ENCODE data around the gene CCSAP. TPM values are rescaled to one million over a fixed set of nuclear protein-coding genes. Genes with fewer than 3 reads are reported as not detected.

Gene CCSAP
- total and polyA plus RNA-seq, 2 experiments from 2014 or later, result 2.7 to 12.0 TPM

DNA sequence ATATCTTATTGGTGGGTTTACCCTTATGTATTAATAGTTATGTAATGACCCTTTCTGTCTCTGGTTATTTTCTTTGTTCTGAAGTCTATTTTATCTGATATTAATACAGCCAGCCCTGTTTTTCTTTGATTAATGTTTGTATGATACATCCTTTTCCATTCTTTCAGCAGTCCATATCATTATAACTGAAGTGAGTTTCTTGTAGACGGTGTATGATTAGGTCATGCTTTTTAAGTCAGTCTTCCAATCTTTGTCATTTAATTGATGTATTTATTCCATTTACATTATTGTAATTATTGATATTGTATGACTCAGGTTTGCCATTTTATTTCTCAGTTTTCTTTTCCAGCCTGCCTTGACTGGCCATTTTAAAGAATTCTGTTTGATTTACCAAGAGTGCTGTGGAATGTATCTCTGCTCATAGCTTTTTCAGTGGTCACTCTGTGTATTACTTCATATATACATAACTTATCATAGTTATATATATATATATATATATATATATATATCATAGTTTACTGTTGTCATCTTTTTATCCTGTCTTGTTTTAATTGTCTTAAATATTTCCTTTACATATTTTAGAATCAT is 61.4 kb downstream of the CCSAP start:
- no peaks in the 10 kb centered on the region for H3K36me3 ChIP-seq (replicated peaks; ENCODE audit: insufficient read depth, low read depth)
- H2AFZ ChIP-seq, result no peak overlapping the region
- WGBS (ENCODE audit: low lambda C conversion rate, missing lambda C conversion rate), result 95% methylated on average over 1 of the region's 1 CpG
- DNase-seq (ENCODE audit: low spot score), result no peak
- no peak overlapping the region for H3K4me2 ChIP-seq
- peaks cover 100% of the 10 kb centered on the region for H3K79me2 ChIP-seq
- no peaks in the 10 kb centered on the region for H3K27me3 ChIP-seq
- H3K4me1 ChIP-seq (ENCODE audit: insufficient read depth), result no peaks in the 10 kb centered on the region
- peaks cover 47% of the 10 kb centered on the region for H4K20me1 ChIP-seq (ENCODE audit: insufficient read depth, poor library complexity, severe bottlenecking)
- no peaks in the 10 kb centered on the region for H3K9me3 ChIP-seq (ENCODE audit: low read depth)
- no peak overlapping the region for H3K27ac ChIP-seq
- no peak for TF ChIP-seq EZH2phosphoT487 (IDR thresholded peaks at IDR 0.05; ENCODE audit: low read depth, severe bottlenecking, unreplicated experiment)
- H3K4me3 ChIP-seq, result no peak overlapping the region
- no peaks in the 10 kb centered on the region for H3K9me2 ChIP-seq (replicated peaks; ENCODE audit: insufficient read depth)

DNA sequence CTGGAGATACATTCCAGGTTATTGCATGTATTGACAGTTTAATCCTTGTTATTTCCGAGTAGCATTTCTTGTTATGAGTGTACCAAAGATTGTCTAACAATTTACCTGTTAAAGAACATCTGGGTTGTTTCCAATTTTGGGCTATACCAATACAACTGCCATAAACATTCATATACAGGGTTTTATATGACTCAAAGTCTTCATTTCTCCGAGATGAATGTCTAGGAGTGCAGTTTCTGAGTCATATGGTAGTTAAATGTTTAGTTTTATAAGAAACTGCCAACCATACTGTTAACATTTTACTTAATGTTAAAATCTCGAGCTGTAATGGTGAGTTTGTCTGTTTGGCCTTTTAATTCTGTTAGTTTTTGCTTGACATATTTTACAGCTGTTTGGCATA is 61.9 kb downstream of the CCSAP start:
- Histone ChIP-seq H3K4me3 (no peak overlapping the region), H3K27ac (no peak overlapping the region), H3K9me3 (ENCODE audit: low read depth) (no peaks in the 10 kb centered on the region), H4K20me1 (ENCODE audit: insufficient read depth, poor library complexity, severe bottlenecking) (peaks cover 46% of the 10 kb centered on the region), H3K79me2 (peaks cover 100% of the 10 kb centered on the region), H3K27me3 (no peaks in the 10 kb centered on the region), H3K9me2 (replicated peaks; ENCODE audit: insufficient read depth) (no peaks in the 10 kb centered on the region), H3K4me2 (no peak overlapping the region), H3K36me3 (replicated peaks; ENCODE audit: insufficient read depth, low read depth) (no peaks in the 10 kb centered on the region), H2AFZ (no peak overlapping the region), H3K4me1 (ENCODE audit: insufficient read depth) (no peaks in the 10 kb centered on the region)
- DNase-seq (ENCODE audit: low spot score), result no peak
- WGBS (ENCODE audit: low lambda C conversion rate, missing lambda C conversion rate), result 88% methylated on average over 3 of the region's 3 CpGs
- TF ChIP-seq EZH2 (IDR thresholded peaks at IDR 0.05; ENCODE audit: borderline replicate concordance), result no peak
- TF ChIP-seq EZH2phosphoT487 (IDR thresholded peaks at IDR 0.05; ENCODE audit: low read depth, severe bottlenecking, unreplicated experiment), result no peak
- TF ChIP-seq, protein P1, sequence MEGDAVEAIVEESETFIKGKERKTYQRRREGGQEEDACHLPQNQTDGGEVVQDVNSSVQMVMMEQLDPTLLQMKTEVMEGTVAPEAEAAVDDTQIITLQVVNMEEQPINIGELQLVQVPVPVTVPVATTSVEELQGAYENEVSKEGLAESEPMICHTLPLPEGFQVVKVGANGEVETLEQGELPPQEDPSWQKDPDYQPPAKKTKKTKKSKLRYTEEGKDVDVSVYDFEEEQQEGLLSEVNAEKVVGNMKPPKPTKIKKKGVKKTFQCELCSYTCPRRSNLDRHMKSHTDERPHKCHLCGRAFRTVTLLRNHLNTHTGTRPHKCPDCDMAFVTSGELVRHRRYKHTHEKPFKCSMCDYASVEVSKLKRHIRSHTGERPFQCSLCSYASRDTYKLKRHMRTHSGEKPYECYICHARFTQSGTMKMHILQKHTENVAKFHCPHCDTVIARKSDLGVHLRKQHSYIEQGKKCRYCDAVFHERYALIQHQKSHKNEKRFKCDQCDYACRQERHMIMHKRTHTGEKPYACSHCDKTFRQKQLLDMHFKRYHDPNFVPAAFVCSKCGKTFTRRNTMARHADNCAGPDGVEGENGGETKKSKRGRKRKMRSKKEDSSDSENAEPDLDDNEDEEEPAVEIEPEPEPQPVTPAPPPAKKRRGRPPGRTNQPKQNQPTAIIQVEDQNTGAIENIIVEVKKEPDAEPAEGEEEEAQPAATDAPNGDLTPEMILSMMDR (IDR thresholded peaks at IDR 0.05; ENCODE audit: poor library complexity), result no peak

GRCh38 chr1:229280037-229280828 is 62.6 kb downstream of the CCSAP start:
- Histone ChIP-seq H3K27ac (no peak overlapping the region), H2AFZ (no peak overlapping the region), H3K27me3 (no peaks in the 10 kb centered on the region), H4K20me1 (ENCODE audit: insufficient read depth, poor library complexity, severe bottlenecking) (peaks cover 40% of the 10 kb centered on the region), H3K9me3 (ENCODE audit: low read depth) (no peaks in the 10 kb centered on the region), H3K79me2 (peaks cover 100% of the 10 kb centered on the region), H3K36me3 (replicated peaks; ENCODE audit: insufficient read depth, low read depth) (no peaks in the 10 kb centered on the region), H3K4me2 (no peak overlapping the region), H3K9me2 (replicated peaks; ENCODE audit: insufficient read depth) (no peaks in the 10 kb centered on the region), H3K4me3 (no peak overlapping the region), H3K4me1 (ENCODE audit: insufficient read depth) (peaks cover 2% of the 10 kb centered on the region)
- TF ChIP-seq EZH2 (IDR thresholded peaks at IDR 0.05; ENCODE audit: borderline replicate concordance) (no peak), EZH2phosphoT487 (IDR thresholded peaks at IDR 0.05; ENCODE audit: low read depth, severe bottlenecking, unreplicated experiment) (no peak)
- TF ChIP-seq, protein P1 (IDR thresholded peaks at IDR 0.05; ENCODE audit: poor library complexity), result no peak
- DNase-seq (ENCODE audit: low spot score), result no peak
- WGBS (ENCODE audit: low lambda C conversion rate, missing lambda C conversion rate), result 74% methylated on average over 6 of the region's 6 CpGs

- DNase-seq (ENCODE audit: low spot score), result no peak
- no peak overlapping the region for H3K4me3 ChIP-seq
- no peaks in the 10 kb centered on the region for H3K36me3 ChIP-seq (replicated peaks; ENCODE audit: insufficient read depth, low read depth)
- H3K4me2 ChIP-seq, result no peak overlapping the region
- H3K79me2 ChIP-seq, result peaks cover 100% of the 10 kb centered on the region
- peaks cover 10% of the 10 kb centered on the region for H3K4me1 ChIP-seq (ENCODE audit: insufficient read depth)
- H4K20me1 ChIP-seq (ENCODE audit: insufficient read depth, poor library complexity, severe bottlenecking), result peaks cover 37% of the 10 kb centered on the region
- no peaks in the 10 kb centered on the region for H3K27me3 ChIP-seq
- TF ChIP-seq, protein P1 (IDR thresholded peaks at IDR 0.05; ENCODE audit: poor library complexity), result no peak
- TF ChIP-seq EZH2phosphoT487 (IDR thresholded peaks at IDR 0.05; ENCODE audit: low read depth, severe bottlenecking, unreplicated experiment) (no peak), EZH2 (IDR thresholded peaks at IDR 0.05; ENCODE audit: borderline replicate concordance) (no peak)
- H3K27ac ChIP-seq, result no peak overlapping the region
- H2AFZ ChIP-seq, result no peak overlapping the region
- 67% methylated on average over 3 of the region's 3 CpGs for WGBS (ENCODE audit: low lambda C conversion rate, missing lambda C conversion rate)
- no peaks in the 10 kb centered on the region for H3K9me3 ChIP-seq (ENCODE audit: low read depth)
- H3K9me2 ChIP-seq (replicated peaks; ENCODE audit: insufficient read depth), result no peaks in the 10 kb centered on the region
Measured at GRCh38 chr1:229279242-229279641, 63.6 kb downstream of the CCSAP start.
